Fibroblast of skin of abdomen (primary cell): ENCODE results near the gene CDC42SE2. TPM values are rescaled to one million over a fixed set of nuclear protein-coding genes. Genes with fewer than 3 reads are reported as not detected.
A peak's percentile ranks its signal among the peaks of the same experiment; 100 is the strongest.

ENCODE experiments used
- DNase-seq: peaks from one replicate; pipeline ENCODE4 v3.0.0-alpha.2; 2013
- polyA plus RNA-seq, 2 experiments: library from polyadenylated mRNA; unstranded; fragments of 120-200 nt; gene quantifications; one replicate each; pipeline ENCODE4 v1.2.1, GENCODE V29; 2013; ENCODE audit not compliant: insufficient read length in 2 of 2

Gene CDC42SE2, protein sequence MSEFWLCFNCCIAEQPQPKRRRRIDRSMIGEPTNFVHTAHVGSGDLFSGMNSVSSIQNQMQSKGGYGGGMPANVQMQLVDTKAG
- 18.4 TPM for polyA plus RNA-seq (2013, experiment 1 of 2; ENCODE audit: insufficient read length)
- 17.7 TPM for polyA plus RNA-seq (2013, experiment 2 of 2; ENCODE audit: insufficient read length)

DNA sequence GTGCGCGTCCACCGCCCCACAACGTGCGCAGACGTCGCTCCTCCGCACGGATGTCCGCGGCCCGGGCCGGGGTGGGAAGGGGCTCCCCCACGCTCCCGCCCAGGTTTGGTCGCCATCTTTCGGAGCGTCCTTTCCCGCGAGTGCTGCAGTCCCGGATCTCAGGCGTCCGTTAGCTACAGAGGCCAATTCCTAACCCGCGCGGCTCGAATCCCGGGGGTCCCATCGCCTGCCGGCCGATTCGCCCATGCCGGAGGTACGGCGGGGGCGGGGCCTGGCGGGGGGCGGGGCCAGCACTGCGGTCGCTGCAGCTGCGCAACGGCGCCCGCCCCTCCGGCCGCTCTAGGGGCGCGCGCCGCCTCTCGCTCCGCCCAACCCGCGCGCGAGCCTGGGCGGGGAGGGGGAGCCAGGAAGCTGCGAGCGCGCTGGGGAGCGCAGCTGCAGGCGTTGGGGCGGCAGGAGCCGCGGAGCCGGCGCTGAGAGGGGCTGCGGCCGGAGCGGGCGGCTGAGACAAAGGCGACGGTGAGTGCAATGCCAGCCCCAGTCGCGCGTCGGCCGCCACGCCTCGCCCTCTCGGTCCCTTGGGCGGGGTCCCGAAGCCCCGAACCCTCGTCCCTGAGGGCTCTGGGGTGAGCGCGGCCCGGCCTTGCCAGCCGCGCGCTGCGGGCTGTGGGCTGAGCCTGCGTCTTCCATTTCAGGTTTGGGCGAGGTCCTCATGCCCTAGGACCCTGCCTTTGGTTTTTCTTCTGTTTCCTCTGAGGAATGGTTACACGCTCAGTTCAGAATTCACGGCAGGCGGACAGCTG lies at the start of gene CDC42SE2:
CDC42SE2 (plus strand) TSS at position 406 of the 803 bp plus-strand sequence. CDS start 95,441 bp downstream, outside the sequence.
- peak; percentile 89 for DNase-seq

DNA sequence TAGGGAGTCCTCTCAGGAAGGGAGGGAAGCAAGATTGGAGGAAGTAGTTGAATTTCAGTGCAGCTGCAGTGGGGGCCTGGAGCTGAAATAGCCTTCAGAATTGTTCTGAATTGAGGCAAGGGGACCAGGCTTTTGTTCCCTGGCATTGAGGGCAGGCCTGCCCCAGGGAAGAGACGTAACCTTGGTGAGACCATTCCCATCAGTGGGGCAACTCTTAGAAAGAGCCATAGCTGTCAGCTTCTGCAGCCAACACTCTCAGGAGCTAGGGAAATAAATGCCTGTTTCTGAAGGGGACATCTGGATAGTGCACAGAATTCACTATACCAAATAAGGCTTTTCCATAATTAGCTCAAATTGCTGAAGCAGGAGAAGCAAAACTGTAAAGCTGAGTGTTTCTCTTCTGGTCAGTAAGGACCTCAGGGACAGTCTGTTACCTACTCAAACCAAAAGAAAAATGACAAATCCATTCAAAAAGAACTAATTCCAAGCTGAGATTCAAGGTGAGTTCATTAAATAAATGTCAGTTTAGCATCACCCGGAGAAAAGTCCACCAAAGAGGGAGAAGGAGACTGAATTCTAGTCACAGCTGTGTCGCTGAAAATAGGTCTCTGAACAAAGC lies 49.1 kb upstream of the CDC42SE2 start:
- no peak for DNase-seq

DNA sequence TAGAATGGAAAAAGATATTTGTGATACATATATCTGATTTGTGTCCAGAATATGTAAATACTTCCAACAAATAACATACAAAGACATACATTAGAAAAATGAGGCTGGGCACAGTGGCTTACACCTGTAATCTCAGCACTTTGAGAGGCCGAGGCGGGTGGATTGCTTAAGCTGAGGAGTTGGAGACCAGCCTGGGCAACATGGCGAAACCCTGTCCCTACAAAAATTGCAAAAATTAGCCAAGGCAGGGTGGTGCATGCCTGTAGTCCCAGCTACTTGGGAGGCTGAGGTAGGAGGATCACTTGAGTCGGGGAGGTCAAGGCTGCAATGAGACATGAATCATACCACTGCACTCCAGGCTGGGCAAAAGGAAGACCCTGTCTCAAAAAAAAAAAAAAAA lies 46.1 kb upstream of the CDC42SE2 start:
- no peak for DNase-seq

DNA sequence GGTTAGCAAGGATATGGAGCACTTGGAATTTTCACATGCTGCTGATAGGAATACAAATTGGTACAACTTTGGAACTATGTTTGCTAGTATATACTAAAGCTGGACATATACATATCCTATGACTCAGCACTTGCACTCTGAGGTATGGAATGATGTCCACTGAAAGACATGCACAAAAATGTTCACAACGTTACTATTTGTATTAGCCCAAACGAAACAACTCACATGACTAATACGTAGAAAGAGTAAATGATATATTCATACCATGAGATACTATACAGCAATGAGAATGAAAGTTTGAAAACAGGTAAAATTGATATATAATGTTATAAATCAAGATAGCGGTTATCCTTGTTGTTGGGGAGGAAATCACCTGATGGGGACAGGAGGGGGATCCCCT lies 45.5 kb upstream of the CDC42SE2 start:
- peak; percentile 64 for DNase-seq

DNA sequence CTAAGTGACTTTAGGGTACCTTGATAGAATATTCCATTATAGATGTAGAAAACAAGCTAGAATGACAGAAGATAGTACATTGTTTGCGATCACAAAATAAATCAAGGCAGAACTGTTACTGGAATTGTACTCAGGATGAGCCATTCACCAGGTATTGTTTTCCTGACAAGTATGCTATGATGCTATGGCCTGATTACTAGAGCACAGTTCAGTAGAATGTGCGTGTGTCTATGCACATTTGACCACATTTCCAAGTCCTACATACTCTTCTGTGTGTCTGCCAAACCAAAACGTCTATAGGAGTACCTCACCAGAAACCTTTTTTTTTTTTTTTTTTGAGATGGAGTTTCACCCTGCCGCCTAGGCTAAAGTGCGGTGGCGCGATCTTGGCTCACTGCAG lies 43.3 kb upstream of the CDC42SE2 start:
- peak; percentile 12 for DNase-seq

DNA sequence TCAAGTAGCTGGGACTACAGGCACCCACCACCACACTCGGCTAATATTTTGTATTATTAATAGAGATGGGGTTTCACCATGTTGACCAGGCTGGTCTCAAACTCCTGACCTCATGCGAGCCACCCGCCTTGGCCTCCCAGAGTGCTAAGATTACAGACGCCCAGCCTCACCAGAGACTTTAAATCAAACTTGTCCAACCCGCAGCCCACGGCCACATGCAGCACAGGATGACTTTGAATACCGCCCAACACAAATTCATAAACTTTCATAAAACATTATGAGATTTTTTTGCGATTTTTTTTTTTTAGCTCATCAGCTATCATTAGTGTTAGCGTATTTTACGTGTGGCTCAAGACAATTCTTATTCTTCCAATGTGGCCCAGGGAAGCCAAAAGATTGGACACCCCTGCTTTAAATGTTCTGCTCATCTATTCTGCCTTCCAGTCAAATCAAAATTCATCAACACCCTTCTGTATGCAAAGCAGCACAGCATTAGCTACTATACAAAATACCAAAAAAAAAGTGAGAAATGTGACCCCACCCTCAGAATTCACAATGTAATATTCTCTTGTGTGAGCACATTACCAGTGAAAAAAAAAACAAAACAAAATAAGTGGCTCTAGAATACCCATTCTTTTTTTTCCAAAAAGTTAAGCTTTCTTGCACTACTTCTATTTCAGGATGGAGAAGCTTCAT lies 42.7 kb upstream of the CDC42SE2 start:
- no peak for DNase-seq

DNA sequence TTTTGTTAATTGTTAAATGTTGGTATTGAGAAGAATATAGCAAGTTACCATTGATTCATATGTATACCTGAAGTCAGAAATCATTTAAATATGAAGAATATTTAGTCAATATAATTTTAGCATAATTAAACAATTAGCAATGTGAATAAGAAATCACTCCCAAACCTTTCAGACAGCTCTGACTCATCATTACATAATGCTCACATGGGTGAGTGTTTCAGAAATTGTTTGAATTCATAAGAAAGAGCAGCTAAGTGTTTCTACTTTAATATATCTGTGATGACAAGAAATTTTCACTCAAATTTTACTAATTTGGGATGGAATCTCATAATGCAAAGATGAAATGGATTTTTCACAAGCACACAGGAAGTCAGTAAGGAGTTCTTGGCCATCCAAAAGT lies 42.0 kb upstream of the CDC42SE2 start:
- DNase-seq = peak; percentile 36

DNA sequence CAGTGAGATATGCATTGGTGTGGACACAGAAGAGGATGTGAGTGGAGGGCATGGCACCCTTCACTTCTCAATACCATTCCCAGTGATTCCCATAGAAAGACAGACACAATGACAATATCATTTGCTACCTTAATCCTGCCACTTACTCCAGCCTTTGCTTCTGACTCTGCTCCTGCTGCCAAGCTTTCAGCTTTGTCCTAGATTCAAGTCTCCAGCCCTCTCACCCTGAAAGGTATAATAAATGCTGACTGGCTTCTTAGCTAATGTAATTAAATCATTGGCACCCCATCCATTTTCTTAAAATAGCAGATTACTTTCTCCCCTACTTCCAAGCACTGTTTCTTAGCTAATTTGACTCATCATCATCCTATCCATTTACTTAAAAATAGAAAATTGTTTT lies 41.1 kb upstream of the CDC42SE2 start:
- no peak for DNase-seq

DNA sequence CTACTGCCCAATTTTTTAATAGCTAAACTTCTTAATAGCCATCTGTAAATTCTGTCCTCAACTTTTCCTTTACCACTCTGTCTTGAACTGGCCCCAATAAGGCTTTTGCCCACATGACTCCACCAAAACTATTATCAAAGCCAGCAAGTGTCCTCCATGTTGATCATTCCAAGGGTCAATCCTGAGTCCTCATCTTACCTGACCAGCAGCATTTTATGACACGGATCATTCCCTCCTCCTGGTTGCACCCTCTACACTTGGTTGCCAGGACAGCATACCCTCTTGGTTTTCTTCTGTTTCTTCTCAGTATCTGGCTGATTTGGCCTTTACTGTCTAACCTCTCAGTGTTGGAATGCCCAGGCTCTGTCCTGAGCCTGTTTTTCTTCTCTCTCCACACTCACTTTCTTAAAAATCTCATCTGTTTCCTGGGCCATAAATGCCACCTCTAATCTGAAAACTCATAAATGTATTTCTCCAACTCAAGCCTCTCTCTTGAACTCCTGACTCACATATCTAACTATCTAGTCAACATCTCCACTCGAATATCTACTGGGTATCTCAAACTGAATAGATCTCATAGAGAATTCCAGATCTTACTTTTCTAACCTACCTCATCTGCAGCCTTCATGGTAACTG lies 40.0 kb upstream of the CDC42SE2 start:
- no peak for DNase-seq

DNA sequence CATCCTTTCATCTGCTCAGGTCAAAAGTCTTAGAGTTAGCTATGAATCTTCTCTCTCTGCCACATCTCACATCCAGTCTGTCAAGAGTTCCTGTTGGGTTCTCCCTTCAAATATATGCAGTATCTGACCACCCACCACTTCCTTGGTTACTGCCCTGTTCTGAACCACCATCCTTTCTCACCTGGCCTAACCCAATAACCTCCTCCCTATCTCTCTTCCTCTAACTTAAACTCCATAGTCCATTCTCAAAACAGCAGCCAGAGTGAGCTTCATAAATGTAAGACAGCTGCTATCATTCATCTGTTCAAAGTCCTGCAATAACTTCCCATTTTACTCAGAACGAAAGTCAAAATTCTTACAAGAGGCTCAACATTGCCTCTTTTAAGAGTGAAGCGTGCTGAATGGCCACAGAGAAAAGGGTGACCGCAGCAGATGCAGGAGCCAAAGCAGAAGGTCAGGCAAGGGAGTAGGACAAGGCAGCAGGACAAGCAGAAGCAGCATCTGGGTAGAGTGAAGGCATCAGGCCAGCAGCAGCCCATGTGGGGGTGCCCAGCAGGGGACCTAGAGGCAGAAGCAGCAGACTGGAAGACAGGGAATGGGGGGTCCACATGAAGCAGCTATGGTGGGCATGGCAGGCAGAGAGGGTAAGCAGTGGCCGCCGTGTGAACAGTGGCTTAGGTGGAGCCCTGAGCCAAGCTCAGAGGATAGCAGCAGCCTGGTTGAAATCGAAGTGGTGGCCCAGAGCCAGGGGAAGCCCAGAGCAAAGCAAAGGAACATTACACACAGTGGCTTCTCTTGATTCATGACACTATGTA lies 39.3 kb upstream of the CDC42SE2 start:
- no peak for DNase-seq

DNA sequence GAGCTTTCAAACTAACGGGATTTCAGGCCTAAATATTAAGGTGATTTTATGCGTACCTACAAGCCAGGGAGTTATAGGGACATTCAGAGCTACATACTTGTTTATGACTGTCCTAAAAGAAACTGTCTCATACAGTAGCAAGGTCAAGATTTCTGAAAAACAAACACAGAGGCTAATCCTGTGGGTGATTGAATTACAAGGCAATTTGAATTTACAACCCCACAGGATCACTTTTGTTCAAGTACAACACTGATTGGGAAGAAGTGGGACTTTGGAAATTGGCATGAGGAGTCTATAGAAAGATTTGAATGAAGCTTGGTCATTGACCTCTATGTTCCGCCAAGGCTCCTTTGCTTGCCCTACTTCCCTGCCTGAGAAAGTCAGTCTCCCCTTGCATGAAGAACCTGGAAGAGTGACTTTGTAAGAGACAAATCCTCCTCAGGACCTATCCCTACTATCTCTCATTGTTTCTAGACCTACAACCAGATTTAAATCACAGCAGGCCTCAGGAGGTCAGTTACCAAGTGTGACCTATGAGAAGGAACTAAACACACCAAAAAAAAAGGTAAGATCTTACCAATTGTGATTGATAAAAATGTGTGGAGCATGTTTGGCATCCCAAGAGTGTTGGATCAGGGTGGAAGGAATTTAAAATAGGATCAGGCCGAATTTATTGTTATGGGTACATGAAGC lies 38.4 kb upstream of the CDC42SE2 start:
- DNase-seq = no peak

DNA sequence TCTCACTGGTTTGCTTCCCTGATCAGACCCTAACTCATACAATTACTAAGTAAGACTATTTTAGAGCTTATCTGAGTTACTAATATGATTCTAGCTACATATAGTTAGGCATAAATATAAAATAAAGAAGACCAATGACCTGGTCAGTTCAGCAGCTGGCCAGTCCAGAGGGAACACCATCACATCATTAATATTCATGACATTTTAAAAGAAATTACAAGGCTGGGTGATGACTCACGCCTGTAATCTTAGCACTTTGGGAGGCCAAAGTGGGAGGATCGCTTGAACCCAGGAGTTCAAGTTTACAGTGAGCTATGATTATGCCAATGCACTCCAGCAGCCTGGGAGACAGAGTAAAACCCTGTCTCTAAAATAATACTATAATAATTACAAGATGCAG lies 37.0 kb upstream of the CDC42SE2 start:
- DNase-seq = no peak

DNA sequence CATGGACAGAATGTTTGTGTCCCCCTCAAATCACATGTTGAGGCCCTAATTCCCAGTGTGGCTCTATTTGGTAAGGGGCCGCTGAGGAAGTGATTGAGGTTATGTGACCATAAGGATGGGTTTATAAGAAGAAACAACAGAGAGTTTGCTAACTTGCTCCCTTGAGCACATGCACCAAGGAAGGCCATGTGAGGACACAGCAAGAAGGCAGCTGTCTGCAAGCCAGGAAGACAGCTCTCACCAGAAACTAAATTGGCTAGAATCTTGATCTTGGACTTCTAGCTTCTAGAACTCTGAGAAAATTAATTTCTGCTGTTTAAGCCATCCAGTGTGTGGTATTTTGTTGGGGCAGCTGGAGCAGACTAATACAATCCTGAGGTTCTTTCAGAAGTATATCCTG lies 35.2 kb upstream of the CDC42SE2 start:
- DNase-seq = no peak

DNA sequence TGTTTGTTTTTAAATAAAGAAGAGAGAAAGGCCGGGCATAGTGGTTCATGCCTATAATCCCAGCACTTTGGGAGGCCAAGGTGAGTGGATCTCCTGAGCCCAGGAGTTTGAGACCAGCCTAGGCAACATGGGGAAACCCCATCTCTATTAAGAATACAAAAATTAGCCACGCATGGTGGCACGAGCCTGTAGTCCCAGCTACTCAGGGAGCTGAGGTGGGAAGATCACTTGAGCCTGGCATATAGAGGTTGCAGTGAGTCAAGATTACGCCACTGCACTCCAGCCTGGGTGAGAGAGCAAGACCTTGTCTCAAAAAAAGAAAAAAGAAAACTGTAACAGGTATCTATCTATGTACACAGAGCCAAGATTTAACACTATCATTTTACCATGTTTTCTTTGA lies 34.2 kb upstream of the CDC42SE2 start:
- DNase-seq = no peak

DNA sequence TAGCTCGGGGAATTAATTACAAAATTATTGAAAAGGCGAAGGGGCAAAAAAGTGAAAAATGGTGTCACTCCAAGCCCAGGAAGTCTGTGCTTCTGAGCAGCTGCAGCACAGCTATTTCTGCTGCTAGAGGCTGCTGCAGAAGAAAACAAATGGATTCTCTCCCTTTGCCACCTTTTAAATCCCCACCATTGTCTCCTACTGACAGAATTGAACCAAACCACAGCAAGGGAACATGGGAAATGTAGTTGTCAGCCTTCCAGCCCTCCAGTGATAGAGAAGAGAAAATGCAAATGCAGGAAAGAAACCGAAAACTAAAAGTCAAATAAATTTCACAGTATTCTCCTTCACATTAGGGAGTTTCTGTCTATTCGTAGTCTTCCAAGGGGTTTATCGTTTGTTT lies 33.4 kb upstream of the CDC42SE2 start:
- DNase-seq = no peak

DNA sequence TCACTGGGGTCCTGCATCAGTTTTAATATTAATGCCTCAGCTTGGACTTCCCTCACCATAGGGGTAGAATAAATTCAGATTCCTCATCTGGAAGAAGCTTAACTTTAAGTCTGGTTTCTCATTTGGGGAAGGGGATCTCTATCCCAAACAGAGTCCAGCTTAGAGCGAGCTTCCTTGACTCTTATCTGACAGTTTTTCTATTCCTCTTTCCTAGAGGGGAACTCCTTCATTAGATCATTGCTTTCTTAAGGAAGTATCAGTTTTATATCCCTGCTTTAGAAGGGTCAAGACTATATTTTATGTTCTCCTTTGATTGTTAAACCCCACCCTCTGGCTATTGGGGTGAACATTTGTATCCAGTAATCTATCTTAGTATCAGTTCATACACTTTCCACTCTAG lies 24.2 kb upstream of the CDC42SE2 start:
- no peak for DNase-seq

DNA sequence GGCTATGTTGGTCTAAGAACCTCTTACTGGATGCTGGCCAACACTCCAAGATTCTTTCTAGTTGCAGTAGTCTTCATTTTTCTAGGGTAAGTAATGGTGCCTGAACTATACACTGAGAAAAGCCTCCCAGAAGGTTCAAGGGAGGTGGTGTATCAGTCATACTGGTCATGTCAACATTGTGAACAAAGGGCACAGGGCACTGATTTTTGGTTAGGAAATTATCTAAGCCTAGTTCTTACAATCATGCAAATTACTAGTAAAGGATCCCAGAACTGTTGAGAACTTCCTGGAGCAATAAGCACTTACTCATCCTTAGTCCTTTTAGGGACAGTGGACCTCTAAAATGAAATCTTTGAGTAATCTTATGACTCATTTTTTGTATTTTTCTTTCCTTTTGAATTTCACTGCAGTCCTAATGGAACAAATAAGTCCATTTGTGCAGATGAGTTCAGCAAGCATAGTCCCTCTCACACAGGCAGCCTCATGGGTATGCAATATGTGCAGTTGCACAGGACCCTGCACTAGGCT lies 21.1 kb upstream of the CDC42SE2 start:
- DNase-seq = peak; percentile 81

DNA sequence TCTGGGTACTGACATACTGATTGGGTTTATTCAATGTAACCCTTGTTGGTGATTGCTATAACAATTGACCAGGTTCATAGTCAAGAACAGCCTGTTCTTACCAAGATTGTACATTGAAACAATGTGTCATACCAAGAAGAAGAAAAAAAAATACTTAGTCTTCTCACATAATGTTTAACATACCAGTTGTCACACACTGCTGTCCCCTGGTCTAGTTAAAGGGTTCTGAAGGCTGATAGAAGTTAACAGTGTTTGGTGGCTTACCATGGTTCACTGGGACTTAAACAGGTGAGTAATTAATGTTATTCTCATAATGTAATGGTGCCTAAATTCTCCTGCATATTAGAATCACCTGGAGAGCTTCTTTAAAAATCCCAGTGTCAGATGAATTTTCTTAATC lies 18.5 kb upstream of the CDC42SE2 start:
- no peak for DNase-seq

DNA sequence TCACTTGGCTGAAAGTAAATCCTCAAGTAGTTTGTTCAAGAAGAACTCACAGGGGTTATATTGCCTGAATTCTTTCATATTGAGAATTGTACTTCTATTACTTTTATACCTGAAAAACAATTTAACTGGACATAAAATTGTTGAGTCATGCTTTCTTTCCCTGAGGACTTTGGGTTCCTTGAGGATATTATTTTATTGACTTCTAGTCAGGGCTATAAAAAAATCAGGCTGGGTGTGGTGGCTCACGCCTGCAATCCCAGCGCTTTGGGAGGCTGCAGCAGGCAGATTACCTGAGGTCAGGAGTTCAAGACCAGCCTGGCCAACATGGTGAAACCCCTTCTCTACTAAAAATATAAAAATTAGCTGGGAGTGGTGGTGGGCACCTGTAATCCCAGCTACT lies 17.9 kb upstream of the CDC42SE2 start:
- no peak for DNase-seq

DNA sequence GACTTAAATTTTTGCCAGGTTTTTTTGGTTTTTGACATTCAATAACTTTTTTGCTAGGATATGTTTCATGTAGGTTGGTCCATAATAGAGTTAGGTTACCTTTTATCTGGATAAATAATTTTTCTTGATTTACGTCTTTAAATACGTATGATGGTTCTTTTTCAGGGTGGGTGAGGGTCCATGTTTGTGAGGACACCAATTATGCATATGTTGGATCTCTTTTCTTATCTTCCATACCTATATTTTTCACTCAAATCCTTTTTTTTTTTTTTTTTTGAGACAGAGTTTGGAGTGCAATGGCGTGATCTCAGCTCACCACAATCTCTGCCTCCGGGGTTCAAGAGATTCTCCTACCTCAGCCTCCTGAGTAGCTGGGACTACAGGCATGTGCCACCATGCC lies 17.3 kb upstream of the CDC42SE2 start:
- DNase-seq = no peak
